Activated CD8-positive, alpha-beta memory T cell treated with anti-CD3 and anti-CD28 coated beads, Interleukin-2, amount 50 U/mL, for 24 hours (primary cell): Measurements from ENCODE around the gene XYLT1.
"Not testable (repeated sequence)": the region's sequence is repeated elsewhere in the genome, so short reads cannot be mapped to it uniquely, and the experiment has no call there.

Experiments
- DNase-seq: peaks from one replicate; pipeline ENCODE4 v3.0.0-alpha.2; 2020; ENCODE audit errors: extremely low read depth

XYLT1 gene

GRCh38 chr16:17491140-17491662, 20.4 kb upstream of the XYLT1 start:
- DNase-seq: no peak

- DNase-seq: no peak
These were observed 17.7 kb upstream of the XYLT1 start for GRCh38 chr16:17488506-17488905.

GRCh38 chr16:17483351-17483750, 12.6 kb upstream of the XYLT1 start:
- DNase-seq: no peak

GRCh38 chr16:17482341-17482740, 11.6 kb upstream of the XYLT1 start:
- not testable (repeated sequence) for DNase-seq

DNA sequence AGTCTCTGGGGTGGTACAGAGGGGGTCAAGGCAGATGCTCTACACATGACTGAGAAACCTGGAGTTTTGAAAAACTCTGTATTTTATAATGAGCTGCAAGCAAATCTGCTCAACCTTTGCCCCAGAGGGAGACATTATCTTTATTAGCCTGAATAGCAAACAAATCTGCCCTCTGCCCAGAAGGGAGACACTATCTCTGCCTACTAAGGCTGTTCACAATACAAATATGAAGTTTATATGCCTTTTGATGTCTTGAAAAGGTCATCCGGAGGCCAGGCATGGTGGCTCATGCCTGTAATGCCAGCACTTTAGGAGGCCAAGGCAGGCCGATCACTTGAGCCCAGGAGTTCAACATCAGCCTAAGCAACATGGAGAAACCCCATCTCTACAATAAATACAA, 11.0 kb upstream of the XYLT1 start:
- no peak for DNase-seq

DNA sequence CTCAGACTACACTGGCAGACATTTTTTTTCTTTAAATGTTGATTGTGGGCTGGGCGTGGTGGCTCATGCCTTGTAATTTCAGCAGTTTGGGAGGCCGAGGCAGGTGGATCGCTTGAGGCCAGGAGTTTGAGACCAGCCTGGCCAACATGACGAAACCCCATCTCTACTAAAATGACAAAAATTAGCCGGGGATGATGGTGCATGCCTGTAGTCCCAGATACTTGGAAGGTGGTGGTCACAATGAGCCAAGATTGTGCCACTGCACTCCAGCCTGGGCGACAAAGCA, 6.4 kb upstream of the XYLT1 start:
- DNase-seq: not testable (repeated sequence)

GRCh38 chr16:17476414-17477259, 5.9 kb upstream of the XYLT1 start:
- no peak for DNase-seq

DNA sequence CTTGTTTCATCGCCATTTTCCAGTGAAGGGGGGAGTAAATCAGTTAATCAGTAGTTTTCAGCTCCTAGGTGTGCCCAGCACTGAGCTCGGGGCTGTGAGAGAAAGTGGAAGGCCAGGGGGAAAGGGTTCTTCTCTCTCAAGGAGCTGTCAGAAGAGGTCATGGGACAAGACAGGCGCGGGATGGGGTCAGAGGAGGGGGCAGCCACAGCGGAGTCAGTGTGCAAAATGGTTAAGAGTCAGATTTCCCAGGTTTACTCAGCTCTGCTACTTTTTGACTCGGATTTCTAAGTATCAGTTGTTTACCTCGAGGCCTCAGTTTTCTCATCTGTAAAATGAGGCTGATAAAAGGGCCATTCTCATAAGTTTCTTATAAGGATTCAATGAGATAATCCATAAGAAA, 4.3 kb upstream of the XYLT1 start:
- no peak for DNase-seq

DNA sequence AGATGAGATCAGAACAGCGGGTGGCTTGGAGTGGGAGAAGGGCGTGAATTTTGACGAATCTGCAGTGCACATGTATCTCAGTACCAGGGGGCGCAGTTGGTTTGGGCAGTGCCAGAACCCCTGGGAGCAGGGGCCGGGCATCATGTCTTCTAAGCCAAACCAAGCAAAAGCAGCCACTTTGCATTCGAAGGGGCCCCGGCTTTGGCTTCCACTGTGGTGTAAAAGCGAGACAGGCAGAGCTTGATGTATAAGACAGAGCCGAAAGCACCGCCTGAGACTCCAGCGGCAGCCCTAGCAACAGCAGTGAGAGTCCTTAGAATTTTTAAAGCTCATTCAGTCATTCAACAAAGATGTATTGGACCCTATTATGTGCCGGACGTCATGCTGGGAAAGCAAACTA, 3.8 kb upstream of the XYLT1 start:
- DNase-seq: no peak

DNA sequence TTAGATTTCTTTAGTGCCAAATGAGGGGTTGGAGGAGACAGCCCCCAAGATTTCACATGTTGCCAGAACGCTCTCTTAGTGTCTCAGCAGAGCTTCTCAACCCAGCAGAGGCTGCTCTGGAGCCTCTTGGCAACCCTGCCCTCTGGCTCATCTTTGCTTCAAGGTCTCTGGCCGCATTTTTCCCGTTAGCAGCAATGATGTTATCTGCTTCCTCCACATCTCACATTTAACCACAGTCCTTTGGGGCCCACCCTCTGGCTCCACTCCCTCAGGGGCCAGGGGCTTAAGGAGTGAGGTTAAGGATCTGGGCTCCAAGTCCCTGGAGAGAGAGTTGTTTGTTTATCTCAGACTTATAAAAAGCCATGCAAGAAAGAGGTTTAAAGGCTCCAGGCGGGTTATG, 3.3 kb upstream of the XYLT1 start:
- DNase-seq: no peak

DNA sequence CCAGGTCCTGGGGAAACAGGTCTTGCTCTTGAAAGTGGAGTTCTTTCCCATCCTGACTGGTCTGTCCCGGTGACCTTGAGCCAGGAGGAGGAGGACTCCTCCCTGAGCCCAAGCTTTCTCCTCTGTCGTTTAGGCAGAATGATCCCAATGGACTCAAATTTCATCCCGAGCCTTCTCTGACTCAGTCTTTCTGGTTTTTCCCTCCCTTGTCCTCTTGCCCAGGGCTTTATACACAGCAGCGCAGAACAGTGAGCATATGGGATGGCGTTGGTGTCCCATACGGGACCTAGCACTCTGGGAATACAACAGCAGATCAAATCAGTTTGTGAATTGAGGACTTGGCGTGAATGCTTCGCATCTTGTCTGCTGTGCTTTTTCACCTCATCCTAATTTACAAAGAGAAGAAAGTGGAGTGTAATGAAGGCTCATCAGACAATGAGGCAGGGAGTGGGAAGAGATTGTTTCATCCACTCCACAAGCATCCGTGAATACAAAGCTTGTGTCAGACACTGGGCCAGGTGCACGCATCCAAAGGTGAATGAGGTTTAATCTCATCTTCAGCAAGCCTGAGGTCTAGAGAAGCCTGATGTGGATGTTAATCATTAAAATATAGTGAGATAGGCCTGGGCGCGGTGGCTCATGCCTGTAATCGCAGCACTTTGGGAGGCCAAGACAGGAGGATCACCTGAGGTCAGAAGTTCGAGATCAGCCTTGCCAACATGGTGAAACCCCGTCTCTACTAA, 1.1 kb upstream of the XYLT1 start:
- no peak for DNase-seq

- no peak for DNase-seq
These were observed 415 bp downstream of the XYLT1 start for GRCh38 chr16:17470182-17470907.

- no peak for DNase-seq
These were observed 999 bp downstream of the XYLT1 start for GRCh38 chr16:17469741-17470181.

DNA sequence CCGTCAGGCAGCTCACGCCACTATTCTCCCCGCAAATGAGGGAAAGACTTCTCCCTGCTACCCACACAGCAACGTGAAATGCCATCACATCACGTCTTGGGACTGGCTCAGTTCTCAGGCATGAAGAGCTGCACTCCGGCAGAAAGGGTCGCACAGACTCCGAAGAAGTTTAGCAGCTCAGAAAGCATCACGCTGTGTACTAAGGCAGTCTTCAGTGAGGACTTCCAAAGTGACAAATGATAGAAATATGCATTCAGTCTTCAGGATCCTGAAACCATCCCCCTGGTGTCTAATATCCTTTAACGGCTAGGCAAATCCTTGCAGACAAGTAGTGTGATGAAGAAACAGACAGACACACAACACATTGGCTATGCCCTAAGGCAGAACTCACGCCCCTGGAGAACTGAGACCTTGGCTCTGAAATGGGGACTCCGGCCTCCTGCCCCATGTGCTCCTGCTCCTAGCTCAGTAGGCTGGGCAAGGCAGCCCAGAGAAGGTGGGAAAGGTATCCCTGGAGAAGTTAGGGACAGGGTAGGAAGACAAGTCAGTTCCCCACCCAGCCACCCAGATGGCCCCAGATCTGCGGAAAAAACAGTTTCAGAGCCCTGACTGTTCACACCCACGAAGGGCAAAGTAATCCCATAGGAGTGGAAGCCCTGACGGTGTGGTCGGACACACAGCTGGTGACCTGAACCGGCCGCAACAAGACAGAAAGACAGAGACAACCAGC, 1.6 kb downstream of the XYLT1 start:
- DNase-seq: no peak

GRCh38 chr16:17468611-17469010, 2.1 kb downstream of the XYLT1 start:
- no peak for DNase-seq

DNA sequence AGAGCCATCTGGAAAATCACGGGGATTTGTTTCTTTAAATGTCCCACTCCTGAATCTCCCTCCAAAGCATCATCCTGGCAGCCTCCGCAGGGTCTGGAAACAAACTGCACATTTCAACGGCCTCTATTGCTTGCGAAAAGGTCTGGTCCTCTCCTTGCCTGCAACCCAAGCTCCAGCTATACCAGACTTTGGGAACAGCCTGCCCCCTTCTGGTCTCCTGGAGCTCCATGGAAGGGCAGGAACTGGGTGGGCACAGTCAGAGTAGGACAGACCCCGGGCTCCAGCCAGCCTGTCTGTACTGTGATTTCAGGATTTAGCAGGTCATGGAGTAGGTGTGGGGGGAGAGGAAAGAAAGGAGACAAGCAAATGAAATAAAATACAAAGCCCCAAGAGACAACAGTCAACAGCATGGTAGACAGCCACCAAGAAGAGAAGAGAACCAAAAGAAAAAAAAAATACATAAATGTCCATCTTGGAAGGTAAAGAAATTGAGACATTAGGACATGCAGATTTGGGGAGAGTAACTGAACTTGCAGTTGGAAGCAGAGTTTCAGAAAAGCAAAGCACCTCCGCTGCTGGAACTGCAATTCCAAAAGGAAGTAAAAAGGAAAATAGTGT, 2.7 kb downstream of the XYLT1 start:
- DNase-seq: no peak

GRCh38 chr16:17466876-17467275, 3.9 kb downstream of the XYLT1 start:
- no peak for DNase-seq

- DNase-seq: no peak
These were observed 5.3 kb downstream of the XYLT1 start for GRCh38 chr16:17465460-17465859.

GRCh38 chr16:17463335-17463734, 7.4 kb downstream of the XYLT1 start:
- DNase-seq: no peak

GRCh38 chr16:17461951-17462729, 8.6 kb downstream of the XYLT1 start:
- DNase-seq: no peak

GRCh38 chr16:17460890-17461289, 9.9 kb downstream of the XYLT1 start:
- no peak for DNase-seq
